OCI-LY1 (cell line): ENCODE measurements around the gene STAT3.

ENCODE experiments used
- H2AFZ ChIP-seq: fragments of 200-600 bp; sonication (generic), shearing (Covaris generic); 2 replicates; pipeline ENCODE4 v1.6.0; 2014; ENCODE audit warnings: antibody characterized with exemption, mild to moderate bottlenecking, low read length
- H3F3A ChIP-seq: fragments of 200-600 bp; sonication (generic), shearing (Covaris generic); 2 replicates; pipeline ENCODE4 v1.6.0; 2014; ENCODE audit warnings: mild to moderate bottlenecking, antibody characterized with exemption, low read length, moderate library complexity; ENCODE audit not compliant: insufficient read depth
- H3K27ac ChIP-seq: fragments of 200-600 bp; sonication (generic); 2 replicates; pipeline ENCODE4 v1.5.1; 2014; ENCODE audit warnings: low read length, mixed run types, mild to moderate bottlenecking, low read depth; ENCODE audit not compliant: poor library complexity, severe bottlenecking
- H3K27me3 ChIP-seq: fragments of 200-600 bp; sonication (generic); 2 replicates; pipeline ENCODE4 v1.6.0; 2014; ENCODE audit warnings: antibody characterized with exemption, mild to moderate bottlenecking, low read length, moderate library complexity; ENCODE audit not compliant: insufficient read depth
- H3K36me3 ChIP-seq: fragments of 200-600 bp; sonication (generic); 2 replicates; pipeline ENCODE4 v1.6.1; 2014; ENCODE audit warnings: mild to moderate bottlenecking, antibody characterized with exemption, low read length, moderate library complexity, mixed read lengths; ENCODE audit not compliant: insufficient read depth
- H3K4me1 ChIP-seq: fragments of 200-600 bp; sonication (generic); 2 replicates; pipeline ENCODE4 v1.5.1; 2014; ENCODE audit warnings: mild to moderate bottlenecking, low read length, moderate library complexity; ENCODE audit not compliant: insufficient read depth, severe bottlenecking
- H3K4me2 ChIP-seq: fragments of 200-600 bp; sonication (generic), shearing (Covaris generic); 2 replicates; pipeline ENCODE4 v1.6.1; 2014; ENCODE audit warnings: low read length
- H3K4me3 ChIP-seq: fragments of 200-600 bp; sonication (generic); 2 replicates; pipeline ENCODE4 v1.5.1; 2014; ENCODE audit warnings: low read length, low read depth, mild to moderate bottlenecking, mixed read lengths; ENCODE audit not compliant: poor library complexity, severe bottlenecking
- H3K79me2 ChIP-seq: fragments of 200-600 bp; shearing (Covaris generic); 2 replicates; pipeline ENCODE4 v1.6.1; 2016; ENCODE audit warnings: mixed run types, low read length, mixed read lengths; ENCODE audit not compliant: insufficient read depth
- H3K9ac ChIP-seq: fragments of 200-600 bp; sonication (generic), shearing (Covaris generic); 2 replicates; pipeline ENCODE4 v1.6.1; 2014; ENCODE audit warnings: mild to moderate bottlenecking, low read length, mixed read lengths
- H3K9me2 ChIP-seq: fragments of 200-600 bp; sonication (generic), shearing (Covaris generic); 2 replicates; pipeline ENCODE4 v1.6.1; 2014; ENCODE audit warnings: low read depth, mild to moderate bottlenecking, low read length, mixed read lengths
- H3K9me3 ChIP-seq: fragments of 200-600 bp; shearing (Covaris generic); 2 replicates; pipeline ENCODE4 v1.6.1; 2014; ENCODE audit warnings: low read length, mixed read lengths
- H4K20me1 ChIP-seq: fragments of 200-600 bp; sonication (generic), shearing (Covaris generic); 2 replicates; pipeline ENCODE4 v1.6.0; 2016; ENCODE audit warnings: mild to moderate bottlenecking, low read length; ENCODE audit not compliant: insufficient read depth
- EZH2 ChIP-seq: fragments of 200-600 bp; sonication (generic), shearing (Covaris generic); IDR thresholded peaks from 2 replicates; pipeline ENCODE4 v1.8.0; 2017; ENCODE audit warnings: borderline replicate concordance, mixed run types, mild to moderate bottlenecking, antibody characterized with exemption, low read length, moderate library complexity, mixed read lengths
- TF ChIP-seq, protein P1 (sequence below): fragments of 200-600 bp; sonication (generic), shearing (Covaris generic); IDR thresholded peaks from 2 replicates; pipeline ENCODE4 v1.5.1; 2017; ENCODE audit warnings: mild to moderate bottlenecking, antibody characterized with exemption, low read length, moderate library complexity, mixed read lengths

STAT3 gene

DNA sequence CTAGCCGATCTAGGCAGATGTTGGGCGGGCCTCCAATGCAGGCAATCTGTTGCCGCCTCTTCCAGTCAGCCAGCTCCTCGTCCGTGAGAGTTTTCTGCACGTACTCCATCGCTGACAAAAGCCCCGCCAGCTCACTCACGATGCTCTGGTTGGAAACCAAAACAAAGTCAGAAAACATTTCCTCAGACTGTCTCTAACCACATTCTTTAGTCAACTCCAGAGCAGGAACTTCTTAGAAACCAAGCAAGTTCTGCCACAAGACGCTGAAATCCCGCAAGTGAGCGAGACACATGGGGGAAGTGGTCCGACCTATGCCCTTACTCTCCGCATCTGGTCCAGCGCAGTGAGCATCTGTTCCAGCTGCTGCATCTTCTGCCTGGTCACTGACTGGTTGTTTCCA, 50.8 kb downstream of the STAT3 start:
- Histone ChIP-seq H3K9me2 (no peaks in the 10 kb centered on the region), H3K79me2 (no peaks in the 10 kb centered on the region), H4K20me1 (no peaks in the 10 kb centered on the region), H3K4me3 (no peak overlapping the region), H2AFZ (no peak overlapping the region), H3K27me3 (no peaks in the 10 kb centered on the region), H3K4me1 (peaks cover 2% of the 10 kb centered on the region), H3F3A (no peaks in the 10 kb centered on the region), H3K9me3 (no peaks in the 10 kb centered on the region), H3K4me2 (no peak overlapping the region), H3K36me3 (no peaks in the 10 kb centered on the region; the same call in 1 of the 2 replicates), H3K9ac (no peak overlapping the region), H3K27ac (no peak overlapping the region)
- TF ChIP-seq, protein P1, sequence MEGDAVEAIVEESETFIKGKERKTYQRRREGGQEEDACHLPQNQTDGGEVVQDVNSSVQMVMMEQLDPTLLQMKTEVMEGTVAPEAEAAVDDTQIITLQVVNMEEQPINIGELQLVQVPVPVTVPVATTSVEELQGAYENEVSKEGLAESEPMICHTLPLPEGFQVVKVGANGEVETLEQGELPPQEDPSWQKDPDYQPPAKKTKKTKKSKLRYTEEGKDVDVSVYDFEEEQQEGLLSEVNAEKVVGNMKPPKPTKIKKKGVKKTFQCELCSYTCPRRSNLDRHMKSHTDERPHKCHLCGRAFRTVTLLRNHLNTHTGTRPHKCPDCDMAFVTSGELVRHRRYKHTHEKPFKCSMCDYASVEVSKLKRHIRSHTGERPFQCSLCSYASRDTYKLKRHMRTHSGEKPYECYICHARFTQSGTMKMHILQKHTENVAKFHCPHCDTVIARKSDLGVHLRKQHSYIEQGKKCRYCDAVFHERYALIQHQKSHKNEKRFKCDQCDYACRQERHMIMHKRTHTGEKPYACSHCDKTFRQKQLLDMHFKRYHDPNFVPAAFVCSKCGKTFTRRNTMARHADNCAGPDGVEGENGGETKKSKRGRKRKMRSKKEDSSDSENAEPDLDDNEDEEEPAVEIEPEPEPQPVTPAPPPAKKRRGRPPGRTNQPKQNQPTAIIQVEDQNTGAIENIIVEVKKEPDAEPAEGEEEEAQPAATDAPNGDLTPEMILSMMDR = no peak
- no peak for TF ChIP-seq EZH2

GRCh38 chr17:42334677-42335076, 53.6 kb downstream of the STAT3 start:
- H3K4me3 ChIP-seq = no peak overlapping the region
- H4K20me1 ChIP-seq = no peaks in the 10 kb centered on the region
- no peaks in the 10 kb centered on the region for H3K9me2 ChIP-seq
- no peaks in the 10 kb centered on the region for H3K79me2 ChIP-seq
- no peak overlapping the region for H2AFZ ChIP-seq
- no peak for TF ChIP-seq EZH2
- TF ChIP-seq, protein P1 = no peak
- H3K27me3 ChIP-seq = no peaks in the 10 kb centered on the region
- no peak overlapping the region for H3K27ac ChIP-seq
- no peak overlapping the region for H3K9ac ChIP-seq
- peaks cover 7% of the 10 kb centered on the region; the same call in 1 of the 2 replicates for H3K36me3 ChIP-seq
- H3K4me2 ChIP-seq = no peak overlapping the region
- no peaks in the 10 kb centered on the region for H3K4me1 ChIP-seq
- no peaks in the 10 kb centered on the region for H3F3A ChIP-seq
- H3K9me3 ChIP-seq = no peaks in the 10 kb centered on the region

GRCh38 chr17:42333053-42333452, 55.2 kb downstream of the STAT3 start:
- H4K20me1 ChIP-seq = no peaks in the 10 kb centered on the region
- TF ChIP-seq EZH2 = no peak
- TF ChIP-seq, protein P1 = no peak

More at GRCh38 chr17:42333053-42333452, 55.2 kb downstream of the STAT3 start:
- Histone ChIP-seq H3K27me3 (no peaks in the 10 kb centered on the region), H3K4me2 (no peak overlapping the region), H3K36me3 (peaks cover 7% of the 10 kb centered on the region; the same call in 1 of the 2 replicates), H3K9me2 (no peaks in the 10 kb centered on the region), H2AFZ (no peak overlapping the region), H3K9me3 (no peaks in the 10 kb centered on the region), H3K4me1 (no peaks in the 10 kb centered on the region), H3K79me2 (no peaks in the 10 kb centered on the region), H3K4me3 (no peak overlapping the region), H3K9ac (no peak overlapping the region), H3K27ac (no peak overlapping the region), H3F3A (no peaks in the 10 kb centered on the region)
